ENCODE results near the gene POC1A. TPM values are rescaled to one million over a fixed set of nuclear protein-coding genes. Genes with fewer than 3 reads are reported as not detected.

POC1A gene
- total and polyA plus RNA-seq, 4 experiments from 2014 or later, result 0.36 to 2.4 (median 1.0) TPM

- no peak for DNase-seq
- Histone ChIP-seq H3K27ac (ENCODE audit: low read depth, low read length) (no peak overlapping the region), H3K27me3 (ENCODE audit: insufficient read depth, low read length) (no peaks in the 10 kb centered on the region), H3K4me3 (ENCODE audit: low read length in 2 of 2) (no peak overlapping the region), H3K4me1 (ENCODE audit: insufficient read depth, low read length) (peaks cover 12% of the 10 kb centered on the region), H3K9me3 (ENCODE audit: control insufficient read depth in 1 of 2, low read length in 2 of 2) (no peaks in the 10 kb centered on the region), H3K36me3 (ENCODE audit: insufficient read depth, low read length) (no peaks in the 10 kb centered on the region)
- Mint-ChIP-seq H3K27me3 (no peaks in the 10 kb centered on the region), H3K27ac (peak overlapping the region in 5 of 7 donors; percentile 11 to 66 (median 53)), H3K4me1 (peaks cover 7 to 28% (median 14%) of the 10 kb centered on the region in 4 donors), H3K4me3 (peak overlapping the region in 1 of 8 donors; percentile 17), H3K36me3 (no peaks in the 10 kb centered on the region), H3K9me3 (no peaks in the 10 kb centered on the region)
- CTCF ChIA-PET (ENCODE audit: partially characterized antibody), result no interaction called here
- POLR2A ChIA-PET (ENCODE audit: partially characterized antibody), result interaction anchor here (1.5 kb wide), 1 partner anchor 30 kb away, joined by 3 read pairs; the partner anchor contains the start of gene DUSP7
- intact Hi-C loops (cut with micrococcal nuclease), result no loop called here
These were observed 67.1 kb downstream of the POC1A start for GRCh38 chr3:52086976-52087663.

- Histone ChIP-seq H3K9me3 (ENCODE audit: control insufficient read depth in 1 of 2, low read length in 2 of 2) (no peaks in the 10 kb centered on the region), H3K4me3 (ENCODE audit: low read length in 2 of 2) (no peak overlapping the region), H3K36me3 (ENCODE audit: insufficient read depth, low read length) (no peaks in the 10 kb centered on the region), H3K27ac (ENCODE audit: low read depth, low read length) (no peak overlapping the region), H3K27me3 (ENCODE audit: insufficient read depth, low read length) (no peaks in the 10 kb centered on the region), H3K4me1 (ENCODE audit: insufficient read depth, low read length) (peaks cover 12% of the 10 kb centered on the region)
- no peak overlapping the region for H3K4me3 Mint-ChIP-seq
- no peaks in the 10 kb centered on the region for H3K36me3 Mint-ChIP-seq
- H3K27me3 Mint-ChIP-seq, result no peaks in the 10 kb centered on the region
- ChIA-PET POLR2A (ENCODE audit: partially characterized antibody) (interaction anchor here (1.5 kb wide), 1 partner anchor 30 kb away, joined by 3 read pairs; the partner anchor contains the start of gene DUSP7), CTCF (ENCODE audit: partially characterized antibody) (no interaction called here)
- H3K27ac Mint-ChIP-seq, result peak overlapping the region in 3 of 7 donors; percentile 35 to 66 (median 48)
- intact Hi-C loops (cut with micrococcal nuclease), result no loop called here
- no peaks in the 10 kb centered on the region for H3K9me3 Mint-ChIP-seq
- H3K4me1 Mint-ChIP-seq, result peaks cover 7 to 28% (median 14%) of the 10 kb centered on the region in 4 donors
- DNase-seq, result no peak
These were observed 67.8 kb downstream of the POC1A start for GRCh38 chr3:52086461-52086860.

DNA sequence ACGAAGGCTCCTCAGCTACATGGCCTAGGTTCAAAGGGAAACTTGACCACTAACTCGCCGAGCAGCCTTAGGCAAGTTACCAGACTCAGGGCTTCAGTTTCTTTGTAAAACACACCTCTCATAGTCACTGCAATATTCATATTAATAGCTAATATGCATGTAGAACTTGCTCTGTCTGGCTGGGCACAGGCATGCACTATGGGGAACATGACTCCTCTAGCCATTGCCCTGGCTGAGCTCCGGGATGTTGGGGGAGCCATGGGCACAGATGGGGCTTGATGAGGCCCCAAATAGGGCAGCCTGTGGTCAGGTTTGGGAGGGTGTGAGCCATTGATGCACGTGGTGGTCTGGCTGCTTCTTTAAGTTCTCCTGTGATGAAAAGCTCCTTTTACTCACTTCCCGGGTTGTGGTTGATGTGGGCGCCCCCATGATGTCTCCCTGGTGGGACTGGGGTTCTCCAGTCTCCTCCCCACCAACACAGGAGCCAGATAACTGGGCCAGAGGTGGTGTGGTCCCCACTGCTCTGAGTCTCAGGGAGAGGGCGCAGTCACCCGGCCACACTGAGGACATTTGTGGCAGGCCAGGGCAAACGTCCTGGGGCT lies 68.4 kb downstream of the POC1A start:
- CTCF ChIA-PET (ENCODE audit: partially characterized antibody), result no interaction called here
- Histone ChIP-seq H3K36me3 (ENCODE audit: insufficient read depth, low read length) (no peaks in the 10 kb centered on the region), H3K4me3 (ENCODE audit: low read length in 2 of 2) (no peak overlapping the region), H3K27me3 (ENCODE audit: insufficient read depth, low read length) (no peaks in the 10 kb centered on the region), H3K9me3 (ENCODE audit: control insufficient read depth in 1 of 2, low read length in 2 of 2) (no peaks in the 10 kb centered on the region), H3K27ac (ENCODE audit: low read depth, low read length) (no peak overlapping the region), H3K4me1 (ENCODE audit: insufficient read depth, low read length) (peaks cover 12% of the 10 kb centered on the region)
- intact Hi-C loops (cut with micrococcal nuclease), result no loop called here
- H3K27ac Mint-ChIP-seq, result peak overlapping the region in 3 of 7 donors; percentile 35 to 64 (median 46)
- DNase-seq, result no peak
- POLR2A ChIA-PET (ENCODE audit: partially characterized antibody), result no interaction called here
- no peaks in the 10 kb centered on the region for H3K27me3 Mint-ChIP-seq
- no peaks in the 10 kb centered on the region for H3K9me3 Mint-ChIP-seq
- no peak overlapping the region for H3K4me3 Mint-ChIP-seq
- H3K4me1 Mint-ChIP-seq, result peaks cover 7 to 28% (median 14%) of the 10 kb centered on the region in 4 donors
- H3K36me3 Mint-ChIP-seq, result no peaks in the 10 kb centered on the region

GRCh38 chr3:52084954-52085680 lies 69.1 kb downstream of the POC1A start:
- ChIA-PET POLR2A (ENCODE audit: partially characterized antibody) (no interaction called here), CTCF (ENCODE audit: partially characterized antibody) (no interaction called here)
- no peaks in the 10 kb centered on the region for H3K9me3 Mint-ChIP-seq
- H3K27me3 Mint-ChIP-seq, result no peaks in the 10 kb centered on the region
- Histone ChIP-seq H3K36me3 (ENCODE audit: insufficient read depth, low read length) (no peaks in the 10 kb centered on the region), H3K4me1 (ENCODE audit: insufficient read depth, low read length) (peaks cover 12% of the 10 kb centered on the region), H3K27me3 (ENCODE audit: insufficient read depth, low read length) (no peaks in the 10 kb centered on the region), H3K4me3 (ENCODE audit: low read length in 2 of 2) (no peak overlapping the region), H3K9me3 (ENCODE audit: control insufficient read depth in 1 of 2, low read length in 2 of 2) (no peaks in the 10 kb centered on the region), H3K27ac (ENCODE audit: low read depth, low read length) (no peak overlapping the region)
- H3K4me1 Mint-ChIP-seq, result peaks cover 7 to 28% (median 14%) of the 10 kb centered on the region in 4 donors
- H3K36me3 Mint-ChIP-seq, result no peaks in the 10 kb centered on the region
- DNase-seq, result no peak
- intact Hi-C loops (cut with micrococcal nuclease), result no loop called here
- H3K27ac Mint-ChIP-seq, result peak overlapping the region in 2 of 7 donors; percentile 13 to 64
- H3K4me3 Mint-ChIP-seq, result no peak overlapping the region

DNA sequence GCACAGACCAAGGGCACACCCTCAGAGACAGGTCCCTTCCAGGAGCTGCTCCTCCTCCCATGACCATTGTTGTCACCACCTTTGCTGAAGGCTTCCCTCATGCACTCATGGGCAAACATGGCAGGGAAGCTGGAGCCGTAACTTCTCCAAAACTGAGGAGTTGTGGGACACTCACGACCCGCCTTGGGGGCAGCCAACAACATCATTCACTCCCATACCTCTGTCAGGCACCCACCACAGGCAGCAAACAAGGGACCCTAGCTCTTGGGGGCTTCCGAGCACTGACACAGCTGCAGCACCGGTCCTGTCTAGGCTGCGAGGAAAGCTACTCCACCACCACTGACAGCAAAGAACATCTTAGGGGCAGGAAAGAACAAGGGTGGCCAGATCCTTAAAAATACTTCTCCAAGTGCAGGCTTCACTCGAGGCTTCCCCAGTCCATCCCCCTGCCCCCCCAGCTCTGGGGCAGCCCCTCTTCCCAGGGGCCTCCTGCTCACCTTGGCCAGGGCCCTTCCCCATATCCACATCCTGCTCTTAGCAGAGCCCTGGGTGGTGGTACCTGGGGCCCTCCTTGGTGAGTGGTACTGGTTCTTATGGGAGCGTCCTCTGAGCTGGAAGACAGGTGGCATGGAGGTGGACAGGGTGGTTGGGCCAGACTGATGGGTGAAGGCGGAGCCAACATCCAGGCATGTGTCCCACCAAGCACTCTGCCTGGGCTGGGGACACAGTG lies 69.8 kb downstream of the POC1A start:
- Histone ChIP-seq H3K36me3 (ENCODE audit: insufficient read depth, low read length) (no peaks in the 10 kb centered on the region), H3K27ac (ENCODE audit: low read depth, low read length) (no peak overlapping the region), H3K27me3 (ENCODE audit: insufficient read depth, low read length) (no peaks in the 10 kb centered on the region), H3K4me1 (ENCODE audit: insufficient read depth, low read length) (peaks cover 12% of the 10 kb centered on the region), H3K9me3 (ENCODE audit: control insufficient read depth in 1 of 2, low read length in 2 of 2) (no peaks in the 10 kb centered on the region), H3K4me3 (ENCODE audit: low read length in 2 of 2) (no peak overlapping the region)
- CTCF ChIA-PET (ENCODE audit: partially characterized antibody), result no interaction called here
- Mint-ChIP-seq H3K4me3 (no peak overlapping the region), H3K4me1 (peaks cover 7 to 28% (median 14%) of the 10 kb centered on the region in 4 donors), H3K9me3 (no peaks in the 10 kb centered on the region), H3K36me3 (no peaks in the 10 kb centered on the region), H3K27ac (peak overlapping the region in 2 of 7 donors; percentile 13 to 80), H3K27me3 (no peaks in the 10 kb centered on the region)
- POLR2A ChIA-PET (ENCODE audit: partially characterized antibody), result no interaction called here
- DNase-seq, result no peak
- intact Hi-C loops (cut with micrococcal nuclease), result no loop called here

GRCh38 chr3:52083556-52084087 lies 70.6 kb downstream of the POC1A start:
- H3K9me3 Mint-ChIP-seq, result no peaks in the 10 kb centered on the region
- H3K27me3 ChIP-seq (ENCODE audit: insufficient read depth, low read length), result no peaks in the 10 kb centered on the region
- H3K9me3 ChIP-seq (ENCODE audit: control insufficient read depth in 1 of 2, low read length in 2 of 2), result no peaks in the 10 kb centered on the region
- peaks cover 12% of the 10 kb centered on the region for H3K4me1 ChIP-seq (ENCODE audit: insufficient read depth, low read length)
- no peak overlapping the region for H3K4me3 Mint-ChIP-seq
- no peak overlapping the region for H3K4me3 ChIP-seq (ENCODE audit: low read length in 2 of 2)
- no peaks in the 10 kb centered on the region for H3K36me3 Mint-ChIP-seq
- CTCF ChIA-PET (ENCODE audit: partially characterized antibody), result no interaction called here
- POLR2A ChIA-PET (ENCODE audit: partially characterized antibody), result no interaction called here
- no peaks in the 10 kb centered on the region for H3K36me3 ChIP-seq (ENCODE audit: insufficient read depth, low read length)
- intact Hi-C loops (cut with micrococcal nuclease), result no loop called here
- DNase-seq, result no peak
- H3K27ac Mint-ChIP-seq, result peak overlapping the region in 1 of 7 donors; percentile 30
- H3K27me3 Mint-ChIP-seq, result no peaks in the 10 kb centered on the region
- no peak overlapping the region for H3K27ac ChIP-seq (ENCODE audit: low read depth, low read length)
- peaks cover 7 to 28% (median 14%) of the 10 kb centered on the region in 4 donors for H3K4me1 Mint-ChIP-seq

All from CD4-positive, alpha-beta memory T cell (primary cell).